ENCODE data around the gene PIK3C2G.

The PIK3C2G gene

GRCh38 chr12:18261273-18261672, at the start of gene PIK3C2G:
TSS of gene PIK3C2G (plus strand) at chr12:18261518. CDS start at chr12:18282082, 20,564 bp downstream.
- ChIA-PET CTCF (interaction anchor here (1.5 kb wide), 1 partner anchor 11 kb away, joined by 5 read pairs; no protein-coding TSS in a partner anchor), POLR2A (no interaction called here)
- TF ChIP-seq HDGF (IDR thresholded peaks at IDR 0.05; ENCODE audit: borderline replicate concordance) (no peak), SP1 (IDR thresholded peaks at IDR 0.05) (no peak), SUZ12 (IDR thresholded peaks at IDR 0.05) (no peak), FOXK2 (IDR thresholded peaks at IDR 0.05) (no peak), FOXA1 (IDR thresholded peaks at IDR 0.05) (no peak), ELF4 (IDR thresholded peaks at IDR 0.05) (no peak), PKNOX1 (IDR thresholded peaks at IDR 0.05) (no peak), NFRKB (IDR thresholded peaks at IDR 0.05) (no peak), LEF1 (IDR thresholded peaks at IDR 0.05; ENCODE audit: borderline replicate concordance) (no peak), CTBP1 (IDR thresholded peaks at IDR 0.05; ENCODE audit: borderline replicate concordance) (no peak), TARDBP (IDR thresholded peaks at IDR 0.05) (no peak), ZNF384 (IDR thresholded peaks at IDR 0.05) (no peak), ARNT (IDR thresholded peaks at IDR 0.05) (no peak), BHLHE40 (IDR thresholded peaks at IDR 0.05; ENCODE audit: borderline replicate concordance) (no peak)
- DNase-seq (ENCODE audit: extremely low spot score): no peak

GRCh38 chr12:18217966-18218365, 43.4 kb upstream of the PIK3C2G start:
- TF ChIP-seq L3MBTL2 (conservative IDR thresholded peaks at IDR 0.05) (no peak), NFRKB (IDR thresholded peaks at IDR 0.05) (no peak), CTBP1 (IDR thresholded peaks at IDR 0.05; ENCODE audit: borderline replicate concordance) (no peak), SP1 (IDR thresholded peaks at IDR 0.05) (no peak), FOXA1 (IDR thresholded peaks at IDR 0.05) (no peak), SUZ12 (IDR thresholded peaks at IDR 0.05) (no peak), FOXK2 (IDR thresholded peaks at IDR 0.05) (no peak), ZNF384 (IDR thresholded peaks at IDR 0.05) (no peak), FOXM1 (IDR thresholded peaks at IDR 0.05; ENCODE audit: borderline replicate concordance) (no peak), LEF1 (IDR thresholded peaks at IDR 0.05; ENCODE audit: borderline replicate concordance) (no peak), ARNT (IDR thresholded peaks at IDR 0.05) (no peak), BHLHE40 (IDR thresholded peaks at IDR 0.05; ENCODE audit: borderline replicate concordance) (no peak), ELF4 (IDR thresholded peaks at IDR 0.05) (no peak), HDGF (IDR thresholded peaks at IDR 0.05; ENCODE audit: borderline replicate concordance) (no peak), PKNOX1 (IDR thresholded peaks at IDR 0.05) (no peak)
- POLR2A ChIA-PET: no interaction called here
- CTCF ChIA-PET: no interaction called here
- DNase-seq (ENCODE audit: extremely low spot score): no peak

GRCh38 chr12:18221726-18222125, 39.6 kb upstream of the PIK3C2G start:
- ChIA-PET POLR2A (no interaction called here), CTCF (interaction anchor here (0.8 to 1.9 kb wide), 3 partner anchors 80 to 142 kb away, joined by 3 to 7 read pairs (median 3); no protein-coding TSS in a partner anchor)
- DNase-seq (ENCODE audit: extremely low spot score): no peak
- TF ChIP-seq FOXM1 (IDR thresholded peaks at IDR 0.05; ENCODE audit: borderline replicate concordance) (no peak), TARDBP (IDR thresholded peaks at IDR 0.05) (no peak), SP1 (IDR thresholded peaks at IDR 0.05) (no peak), NFRKB (IDR thresholded peaks at IDR 0.05) (no peak), ARNT (IDR thresholded peaks at IDR 0.05) (no peak), HDGF (IDR thresholded peaks at IDR 0.05; ENCODE audit: borderline replicate concordance) (no peak), LEF1 (IDR thresholded peaks at IDR 0.05; ENCODE audit: borderline replicate concordance) (no peak)

GRCh38 chr12:18222699-18223098, 38.6 kb upstream of the PIK3C2G start:
- CTCF ChIA-PET: interaction anchor here (1.2 to 1.9 kb wide), 2 partner anchors 81 to 143 kb away, joined by 3 to 7 read pairs; no protein-coding TSS in a partner anchor
- no peak for DNase-seq (ENCODE audit: extremely low spot score)

GRCh38 chr12:18224745-18225144, 36.6 kb upstream of the PIK3C2G start:
- TF ChIP-seq FOXM1 (IDR thresholded peaks at IDR 0.05; ENCODE audit: borderline replicate concordance) (no peak), FOXA1 (IDR thresholded peaks at IDR 0.05) (no peak), NFRKB (IDR thresholded peaks at IDR 0.05) (no peak), ARNT (IDR thresholded peaks at IDR 0.05) (no peak)
- DNase-seq (ENCODE audit: extremely low spot score): peak; percentile 17
- CTCF ChIA-PET: interaction anchor here (0.7 to 1.1 kb wide), 2 partner anchors 76 to 83 kb away, joined by 5 read pairs; no protein-coding TSS in a partner anchor
- POLR2A ChIA-PET: no interaction called here

More at GRCh38 chr12:18222699-18223098, 38.6 kb upstream of the PIK3C2G start:
- POLR2A ChIA-PET: no interaction called here
- TF ChIP-seq FOXA1 (IDR thresholded peaks at IDR 0.05) (no peak), TARDBP (IDR thresholded peaks at IDR 0.05) (no peak), SUZ12 (IDR thresholded peaks at IDR 0.05) (no peak), FOXM1 (IDR thresholded peaks at IDR 0.05; ENCODE audit: borderline replicate concordance) (no peak), NFRKB (IDR thresholded peaks at IDR 0.05) (no peak), FOXK2 (IDR thresholded peaks at IDR 0.05) (no peak), ELF4 (IDR thresholded peaks at IDR 0.05) (no peak), ARNT (IDR thresholded peaks at IDR 0.05) (no peak), CTBP1 (IDR thresholded peaks at IDR 0.05; ENCODE audit: borderline replicate concordance) (no peak)

GRCh38 chr12:18239526-18239925, 21.8 kb upstream of the PIK3C2G start:
- ChIA-PET POLR2A (no interaction called here), CTCF (no interaction called here)
- DNase-seq (ENCODE audit: extremely low spot score): no peak

More at GRCh38 chr12:18239526-18239925, 21.8 kb upstream of the PIK3C2G start:
- TF ChIP-seq L3MBTL2 (conservative IDR thresholded peaks at IDR 0.05) (no peak), ZNF384 (IDR thresholded peaks at IDR 0.05) (no peak), FOXK2 (IDR thresholded peaks at IDR 0.05) (no peak), SP1 (IDR thresholded peaks at IDR 0.05) (no peak), CTBP1 (IDR thresholded peaks at IDR 0.05; ENCODE audit: borderline replicate concordance) (no peak), SUZ12 (IDR thresholded peaks at IDR 0.05) (no peak), HDGF (IDR thresholded peaks at IDR 0.05; ENCODE audit: borderline replicate concordance) (no peak), TARDBP (IDR thresholded peaks at IDR 0.05) (no peak), PKNOX1 (IDR thresholded peaks at IDR 0.05) (no peak), BHLHE40 (IDR thresholded peaks at IDR 0.05; ENCODE audit: borderline replicate concordance) (no peak), FOXM1 (IDR thresholded peaks at IDR 0.05; ENCODE audit: borderline replicate concordance) (no peak), LEF1 (IDR thresholded peaks at IDR 0.05; ENCODE audit: borderline replicate concordance) (no peak), ELF4 (IDR thresholded peaks at IDR 0.05) (no peak), NFRKB (IDR thresholded peaks at IDR 0.05) (no peak), FOXA1 (IDR thresholded peaks at IDR 0.05) (no peak)

All from HEK293T (cell line).